ENCODE results near the gene TIPARP.
"Not testable (repeated sequence)": the region's sequence is repeated elsewhere in the genome, so short reads cannot be mapped to it uniquely, and the experiment has no call there.

TIPARP gene

GRCh38 chr3:156677536-156677935 is 3.1 kb downstream of the TIPARP start:
- DNase-seq (ENCODE audit: low spot score), result no peak

GRCh38 chr3:156678197-156678596 is 3.8 kb downstream of the TIPARP start:
- DNase-seq (ENCODE audit: low spot score), result no peak

- DNase-seq (ENCODE audit: low spot score), result no peak
Measured at GRCh38 chr3:156680243-156680914, 6.0 kb downstream of the TIPARP start.

- no peak for DNase-seq (ENCODE audit: low spot score)
Measured at GRCh38 chr3:156681002-156681401, 6.6 kb downstream of the TIPARP start.

GRCh38 chr3:156682501-156682900 is 8.1 kb downstream of the TIPARP start:
- DNase-seq (ENCODE audit: low spot score), result no peak

- no peak for DNase-seq (ENCODE audit: low spot score)
Measured at GRCh38 chr3:156682963-156683362, 8.6 kb downstream of the TIPARP start.

GRCh38 chr3:156685198-156685597 is 10.8 kb downstream of the TIPARP start:
- no peak for DNase-seq (ENCODE audit: low spot score)

- no peak for DNase-seq (ENCODE audit: low spot score)
Measured at GRCh38 chr3:156685752-156686151, 11.4 kb downstream of the TIPARP start.

- no peak for DNase-seq (ENCODE audit: low spot score)
Measured at GRCh38 chr3:156687023-156687422, 12.6 kb downstream of the TIPARP start.

- no peak for DNase-seq (ENCODE audit: low spot score)
Measured at GRCh38 chr3:156688632-156689452, 14.5 kb downstream of the TIPARP start.

- no peak for DNase-seq (ENCODE audit: low spot score)
Measured at GRCh38 chr3:156689608-156690007, 15.2 kb downstream of the TIPARP start.

- DNase-seq (ENCODE audit: low spot score), result no peak
Measured at GRCh38 chr3:156691920-156692319, 17.5 kb downstream of the TIPARP start.

GRCh38 chr3:156693166-156693565 is 18.8 kb downstream of the TIPARP start:
- no peak for DNase-seq (ENCODE audit: low spot score)

- no peak for DNase-seq (ENCODE audit: low spot score)
Measured at GRCh38 chr3:156694536-156694935, 20.1 kb downstream of the TIPARP start.

- no peak for DNase-seq (ENCODE audit: low spot score)
Measured at GRCh38 chr3:156702367-156702766, 28.0 kb downstream of the TIPARP start.

GRCh38 chr3:156704370-156705036 is 30.1 kb downstream of the TIPARP start:
- no peak for DNase-seq (ENCODE audit: low spot score)

- DNase-seq (ENCODE audit: low spot score), result no peak
Measured at GRCh38 chr3:156705761-156706616, 31.6 kb downstream of the TIPARP start.

- no peak for DNase-seq (ENCODE audit: low spot score)
Measured at GRCh38 chr3:156707588-156707987, 33.2 kb downstream of the TIPARP start.

GRCh38 chr3:156710429-156710828 is 36.0 kb downstream of the TIPARP start:
- no peak for DNase-seq (ENCODE audit: low spot score)

- no peak for DNase-seq (ENCODE audit: low spot score)
Measured at GRCh38 chr3:156711113-156711512, 36.7 kb downstream of the TIPARP start.

- not testable (repeated sequence) for DNase-seq (ENCODE audit: low spot score)
Measured at GRCh38 chr3:156711944-156712343, 37.6 kb downstream of the TIPARP start.
